ENCODE data around the gene FNDC8.

DNA sequence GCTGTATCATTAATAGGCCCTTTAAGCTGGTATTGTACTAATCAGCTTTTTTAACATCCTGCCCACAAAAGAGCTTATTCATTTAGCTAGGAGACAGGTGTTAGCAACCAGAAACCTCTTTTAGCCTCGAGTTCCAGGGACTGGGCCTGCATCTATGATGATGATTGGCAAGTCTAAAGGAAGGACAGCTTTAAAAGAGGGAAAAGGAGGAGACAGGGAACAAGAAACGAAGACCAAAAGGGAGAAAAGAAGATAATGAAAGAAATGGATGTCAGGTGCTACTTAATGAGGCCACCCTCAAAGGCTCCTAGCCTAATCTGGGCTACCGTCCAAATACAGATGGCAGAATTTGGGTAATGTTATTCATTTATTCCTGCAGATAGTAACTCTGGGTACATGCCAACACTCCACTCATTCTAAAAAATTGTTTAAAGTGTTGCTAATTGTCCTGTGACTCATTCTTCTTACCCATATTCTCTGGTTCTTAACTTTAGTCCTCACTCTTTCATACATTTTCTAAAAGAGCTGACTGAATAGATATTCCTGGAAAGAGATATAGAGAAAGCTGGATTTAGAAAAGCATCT lies 39.2 kb upstream of the FNDC8 start:
- no peak for TF ChIP-seq CREB1 (CRISPR knock-in tag; IDR thresholded peaks at IDR 0.05)
- TF ChIP-seq SOX15 (CRISPR knock-in tag; IDR thresholded peaks at IDR 0.05): no peak
- TF ChIP-seq, protein P1, sequence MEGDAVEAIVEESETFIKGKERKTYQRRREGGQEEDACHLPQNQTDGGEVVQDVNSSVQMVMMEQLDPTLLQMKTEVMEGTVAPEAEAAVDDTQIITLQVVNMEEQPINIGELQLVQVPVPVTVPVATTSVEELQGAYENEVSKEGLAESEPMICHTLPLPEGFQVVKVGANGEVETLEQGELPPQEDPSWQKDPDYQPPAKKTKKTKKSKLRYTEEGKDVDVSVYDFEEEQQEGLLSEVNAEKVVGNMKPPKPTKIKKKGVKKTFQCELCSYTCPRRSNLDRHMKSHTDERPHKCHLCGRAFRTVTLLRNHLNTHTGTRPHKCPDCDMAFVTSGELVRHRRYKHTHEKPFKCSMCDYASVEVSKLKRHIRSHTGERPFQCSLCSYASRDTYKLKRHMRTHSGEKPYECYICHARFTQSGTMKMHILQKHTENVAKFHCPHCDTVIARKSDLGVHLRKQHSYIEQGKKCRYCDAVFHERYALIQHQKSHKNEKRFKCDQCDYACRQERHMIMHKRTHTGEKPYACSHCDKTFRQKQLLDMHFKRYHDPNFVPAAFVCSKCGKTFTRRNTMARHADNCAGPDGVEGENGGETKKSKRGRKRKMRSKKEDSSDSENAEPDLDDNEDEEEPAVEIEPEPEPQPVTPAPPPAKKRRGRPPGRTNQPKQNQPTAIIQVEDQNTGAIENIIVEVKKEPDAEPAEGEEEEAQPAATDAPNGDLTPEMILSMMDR (IDR thresholded peaks at IDR 0.05): no peak
- TF ChIP-seq, protein P2, sequence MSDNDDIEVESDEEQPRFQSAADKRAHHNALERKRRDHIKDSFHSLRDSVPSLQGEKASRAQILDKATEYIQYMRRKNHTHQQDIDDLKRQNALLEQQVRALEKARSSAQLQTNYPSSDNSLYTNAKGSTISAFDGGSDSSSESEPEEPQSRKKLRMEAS (CRISPR knock-in tag; IDR thresholded peaks at IDR 0.05): no peak
- TF ChIP-seq, protein P3, sequence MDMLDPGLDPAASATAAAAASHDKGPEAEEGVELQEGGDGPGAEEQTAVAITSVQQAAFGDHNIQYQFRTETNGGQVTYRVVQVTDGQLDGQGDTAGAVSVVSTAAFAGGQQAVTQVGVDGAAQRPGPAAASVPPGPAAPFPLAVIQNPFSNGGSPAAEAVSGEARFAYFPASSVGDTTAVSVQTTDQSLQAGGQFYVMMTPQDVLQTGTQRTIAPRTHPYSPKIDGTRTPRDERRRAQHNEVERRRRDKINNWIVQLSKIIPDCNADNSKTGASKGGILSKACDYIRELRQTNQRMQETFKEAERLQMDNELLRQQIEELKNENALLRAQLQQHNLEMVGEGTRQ (CRISPR knock-in tag; IDR thresholded peaks at IDR 0.05): no peak
- TF ChIP-seq, protein P4, sequence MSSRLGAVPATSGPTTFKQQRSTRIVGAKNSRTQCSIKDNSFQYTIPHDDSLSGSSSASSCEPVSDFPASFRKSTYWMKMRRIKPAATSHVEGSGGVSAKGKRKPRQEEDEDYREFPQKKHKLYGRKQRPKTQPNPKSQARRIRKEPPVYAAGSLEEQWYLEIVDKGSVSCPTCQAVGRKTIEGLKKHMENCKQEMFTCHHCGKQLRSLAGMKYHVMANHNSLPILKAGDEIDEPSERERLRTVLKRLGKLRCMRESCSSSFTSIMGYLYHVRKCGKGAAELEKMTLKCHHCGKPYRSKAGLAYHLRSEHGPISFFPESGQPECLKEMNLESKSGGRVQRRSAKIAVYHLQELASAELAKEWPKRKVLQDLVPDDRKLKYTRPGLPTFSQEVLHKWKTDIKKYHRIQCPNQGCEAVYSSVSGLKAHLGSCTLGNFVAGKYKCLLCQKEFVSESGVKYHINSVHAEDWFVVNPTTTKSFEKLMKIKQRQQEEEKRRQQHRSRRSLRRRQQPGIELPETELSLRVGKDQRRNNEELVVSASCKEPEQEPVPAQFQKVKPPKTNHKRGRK (CRISPR knock-in tag; IDR thresholded peaks at IDR 0.05; ENCODE audit: borderline replicate concordance): no peak
- TF ChIP-seq, protein P5, sequence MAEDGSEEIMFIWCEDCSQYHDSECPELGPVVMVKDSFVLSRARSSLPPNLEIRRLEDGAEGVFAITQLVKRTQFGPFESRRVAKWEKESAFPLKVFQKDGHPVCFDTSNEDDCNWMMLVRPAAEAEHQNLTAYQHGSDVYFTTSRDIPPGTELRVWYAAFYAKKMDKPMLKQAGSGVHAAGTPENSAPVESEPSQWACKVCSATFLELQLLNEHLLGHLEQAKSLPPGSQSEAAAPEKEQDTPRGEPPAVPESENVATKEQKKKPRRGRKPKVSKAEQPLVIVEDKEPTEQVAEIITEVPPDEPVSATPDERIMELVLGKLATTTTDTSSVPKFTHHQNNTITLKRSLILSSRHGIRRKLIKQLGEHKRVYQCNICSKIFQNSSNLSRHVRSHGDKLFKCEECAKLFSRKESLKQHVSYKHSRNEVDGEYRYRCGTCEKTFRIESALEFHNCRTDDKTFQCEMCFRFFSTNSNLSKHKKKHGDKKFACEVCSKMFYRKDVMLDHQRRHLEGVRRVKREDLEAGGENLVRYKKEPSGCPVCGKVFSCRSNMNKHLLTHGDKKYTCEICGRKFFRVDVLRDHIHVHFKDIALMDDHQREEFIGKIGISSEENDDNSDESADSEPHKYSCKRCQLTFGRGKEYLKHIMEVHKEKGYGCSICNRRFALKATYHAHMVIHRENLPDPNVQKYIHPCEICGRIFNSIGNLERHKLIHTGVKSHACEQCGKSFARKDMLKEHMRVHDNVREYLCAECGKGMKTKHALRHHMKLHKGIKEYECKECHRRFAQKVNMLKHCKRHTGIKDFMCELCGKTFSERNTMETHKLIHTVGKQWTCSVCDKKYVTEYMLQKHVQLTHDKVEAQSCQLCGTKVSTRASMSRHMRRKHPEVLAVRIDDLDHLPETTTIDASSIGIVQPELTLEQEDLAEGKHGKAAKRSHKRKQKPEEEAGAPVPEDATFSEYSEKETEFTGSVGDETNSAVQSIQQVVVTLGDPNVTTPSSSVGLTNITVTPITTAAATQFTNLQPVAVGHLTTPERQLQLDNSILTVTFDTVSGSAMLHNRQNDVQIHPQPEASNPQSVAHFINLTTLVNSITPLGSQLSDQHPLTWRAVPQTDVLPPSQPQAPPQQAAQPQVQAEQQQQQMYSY (CRISPR knock-in tag; IDR thresholded peaks at IDR 0.05): no peak
- no peak for TF ChIP-seq JUN (CRISPR knock-in tag; IDR thresholded peaks at IDR 0.05)
